ENCODE measurements around the gene SOD2. TPM values are rescaled to one million over a fixed set of nuclear protein-coding genes. Genes with fewer than 3 reads are reported as not detected.

The SOD2 gene
- total RNA-seq, 1 experiment from 2014 or later: 69.5 TPM

- CTCF ChIA-PET: no interaction called here
- TF ChIP-seq CTCF (conservative IDR thresholded peaks at IDR 0.05; ENCODE audit: low read depth, low read length): no peak
- no peak for TF ChIP-seq EZH2 (IDR thresholded peaks at IDR 0.05; ENCODE audit: low read length, unreplicated experiment)
- no peak for TF ChIP-seq EZH2phosphoT487 (IDR thresholded peaks at IDR 0.05; ENCODE audit: borderline replicate concordance, low read length)
- H3K27me3 ChIP-seq (ENCODE audit: low read length): no peaks in the 10 kb centered on the region
- peak overlapping the region; percentile 67 for H3K27ac ChIP-seq (ENCODE audit: low read length)
- DNase-seq (no peak), ATAC-seq (no peak)
- H4K20me1 ChIP-seq (ENCODE audit: low read length): no peaks in the 10 kb centered on the region
- POLR2A ChIA-PET (ENCODE audit: unreplicated experiment): interaction anchor here (0.6 kb wide), 1 partner anchor 26 kb away, joined by 9 read pairs; the partner anchor contains the start of gene WTAP
- H3F3A ChIP-seq (ENCODE audit: low read length, unreplicated experiment): no peaks in the 10 kb centered on the region
- no TSS peak for BruUV-seq (replicated peaks)
- peaks cover 15% of the 10 kb centered on the region for H3K4me1 ChIP-seq (ENCODE audit: insufficient read depth, low read length)
- no peaks in the 10 kb centered on the region for H3K9me2 ChIP-seq (replicated peaks; ENCODE audit: low read length)
- H3K9me3 ChIP-seq (ENCODE audit: low read length): no peaks in the 10 kb centered on the region
- intact Hi-C loops (cut with micrococcal nuclease): no loop called here
- peak overlapping the region; percentile 27; the same call in 1 of the 2 replicates for H3K9ac ChIP-seq (ENCODE audit: low read length)
- H3K4me3 ChIP-seq (ENCODE audit: low read length): no peak overlapping the region
- no peak overlapping the region for H2AFZ ChIP-seq (ENCODE audit: low read length)
- no peaks in the 10 kb centered on the region for H3K36me3 ChIP-seq (ENCODE audit: low read depth, low read length)
- H3K4me2 ChIP-seq (ENCODE audit: low read length): no peak overlapping the region
- no peaks in the 10 kb centered on the region; the same call in 1 of the 2 replicates for H3K79me2 ChIP-seq (ENCODE audit: low read length)
Observed at GRCh38 chr6:159700970-159701369, 7.9 kb upstream of the SOD2 start.

- H4K20me1 ChIP-seq (ENCODE audit: low read length): 0 out of 2 replicates have a peak, but pooled peaks cover 3% of the 10 kb centered on the region
- no peaks in the 10 kb centered on the region for H3K9me2 ChIP-seq (replicated peaks; ENCODE audit: low read length)
- H3K79me2 ChIP-seq (ENCODE audit: low read length): peaks cover 19% of the 10 kb centered on the region
- ATAC-seq (no peak), DNase-seq (no peak)
- no peaks in the 10 kb centered on the region for H3K27me3 ChIP-seq (ENCODE audit: low read length)
- POLR2A ChIA-PET (ENCODE audit: unreplicated experiment): no interaction called here
- no peaks in the 10 kb centered on the region for H3K9me3 ChIP-seq (ENCODE audit: low read length)
- H3K4me2 ChIP-seq (ENCODE audit: low read length): no peak overlapping the region
- H3K4me1 ChIP-seq (ENCODE audit: insufficient read depth, low read length): peaks cover 24% of the 10 kb centered on the region
- intact Hi-C loops (cut with micrococcal nuclease): no loop called here
- no peak for TF ChIP-seq EZH2 (IDR thresholded peaks at IDR 0.05; ENCODE audit: low read length, unreplicated experiment)
- no peak for TF ChIP-seq CTCF (conservative IDR thresholded peaks at IDR 0.05; ENCODE audit: low read depth, low read length)
- TF ChIP-seq EZH2phosphoT487 (IDR thresholded peaks at IDR 0.05; ENCODE audit: borderline replicate concordance, low read length): no peak
- no TSS peak for BruUV-seq (replicated peaks)
- no peaks in the 10 kb centered on the region for H3F3A ChIP-seq (ENCODE audit: low read length, unreplicated experiment)
- H3K9ac ChIP-seq (ENCODE audit: low read length): no peak overlapping the region
- CTCF ChIA-PET: no interaction called here
- no peak overlapping the region for H3K4me3 ChIP-seq (ENCODE audit: low read length)
- H3K27ac ChIP-seq (ENCODE audit: low read length): no peak overlapping the region
- no peak overlapping the region for H2AFZ ChIP-seq (ENCODE audit: low read length)
- no peaks in the 10 kb centered on the region for H3K36me3 ChIP-seq (ENCODE audit: low read depth, low read length)
Observed at GRCh38 chr6:159695984-159696383, 2.9 kb upstream of the SOD2 start.

GRCh38 chr6:159693894-159694545 lies 979 bp upstream of the SOD2 start:
- POLR2A ChIA-PET (ENCODE audit: unreplicated experiment): interaction anchor here (0.6 to 1.0 kb wide), 3 partner anchors 33 to 1580 kb away, joined by 3 to 11 read pairs (median 8); partner anchors contain the start of gene WTAP
- peak; percentile 73 for DNase-seq
- peak overlapping the region; percentile 81 for H2AFZ ChIP-seq (ENCODE audit: low read length)

More at GRCh38 chr6:159693894-159694545, 979 bp upstream of the SOD2 start:
- Histone ChIP-seq H3K4me3 (ENCODE audit: low read length) (peak overlapping the region; percentile 89), H3K9me2 (replicated peaks; ENCODE audit: low read length) (no peaks in the 10 kb centered on the region), H3K4me2 (ENCODE audit: low read length) (peak overlapping the region; percentile 90), H3K27ac (ENCODE audit: low read length) (peak overlapping the region; percentile 70), H3K27me3 (ENCODE audit: low read length) (no peaks in the 10 kb centered on the region), H3K79me2 (ENCODE audit: low read length) (peaks cover 33% of the 10 kb centered on the region), H3K9ac (ENCODE audit: low read length) (peak overlapping the region; percentile 85), H3K4me1 (ENCODE audit: insufficient read depth, low read length) (peaks cover 19% of the 10 kb centered on the region), H3K9me3 (ENCODE audit: low read length) (no peaks in the 10 kb centered on the region), H3K36me3 (ENCODE audit: low read depth, low read length) (no peaks in the 10 kb centered on the region), H3F3A (ENCODE audit: low read length, unreplicated experiment) (no peaks in the 10 kb centered on the region), H4K20me1 (ENCODE audit: low read length) (0 out of 2 replicates have a peak, but pooled peaks cover 3% of the 10 kb centered on the region)
- intact Hi-C loops (cut with micrococcal nuclease): no loop called here
- TF ChIP-seq EZH2 (IDR thresholded peaks at IDR 0.05; ENCODE audit: low read length, unreplicated experiment) (no peak), CTCF (conservative IDR thresholded peaks at IDR 0.05; ENCODE audit: low read depth, low read length) (no peak), EZH2phosphoT487 (IDR thresholded peaks at IDR 0.05; ENCODE audit: borderline replicate concordance, low read length) (no peak)
- peak; percentile 48 for ATAC-seq
- BruUV-seq (replicated peaks): TSS peak; percentile 88
- CTCF ChIA-PET: no interaction called here

All from PC-3 (cell line).